Measurements from ENCODE around the gene PWP1. TPM values are rescaled to one million over a fixed set of nuclear protein-coding genes. Genes with fewer than 3 reads are reported as not detected.

Gene PWP1
- total and polyA plus RNA-seq, 10 of the 15 experiments (the other 5 are each of a cell fraction or from before 2014, with no cell fraction given) = 42.4 to 283 (median 84.6) TPM

DNA sequence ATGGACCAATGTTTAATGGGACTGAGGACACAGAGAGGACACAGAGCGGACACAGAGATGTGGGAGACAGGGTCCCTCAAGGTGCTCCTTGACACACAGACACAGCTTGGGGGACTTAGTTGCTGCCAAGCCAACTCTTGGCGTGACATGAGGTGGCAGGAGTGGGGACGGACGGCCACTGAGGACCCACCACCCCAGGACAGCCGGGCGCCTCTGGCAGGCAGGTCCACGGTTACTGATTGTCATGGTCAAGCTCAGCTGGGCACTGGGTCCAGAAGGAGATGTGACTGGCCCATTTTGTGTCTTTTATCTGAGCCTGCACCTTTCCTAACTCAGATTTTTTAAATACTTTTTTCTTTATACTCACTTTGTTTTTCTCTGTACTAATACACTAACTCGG, 15.7 kb upstream of the PWP1 start (continued):
- TF ChIP-seq, protein P1, sequence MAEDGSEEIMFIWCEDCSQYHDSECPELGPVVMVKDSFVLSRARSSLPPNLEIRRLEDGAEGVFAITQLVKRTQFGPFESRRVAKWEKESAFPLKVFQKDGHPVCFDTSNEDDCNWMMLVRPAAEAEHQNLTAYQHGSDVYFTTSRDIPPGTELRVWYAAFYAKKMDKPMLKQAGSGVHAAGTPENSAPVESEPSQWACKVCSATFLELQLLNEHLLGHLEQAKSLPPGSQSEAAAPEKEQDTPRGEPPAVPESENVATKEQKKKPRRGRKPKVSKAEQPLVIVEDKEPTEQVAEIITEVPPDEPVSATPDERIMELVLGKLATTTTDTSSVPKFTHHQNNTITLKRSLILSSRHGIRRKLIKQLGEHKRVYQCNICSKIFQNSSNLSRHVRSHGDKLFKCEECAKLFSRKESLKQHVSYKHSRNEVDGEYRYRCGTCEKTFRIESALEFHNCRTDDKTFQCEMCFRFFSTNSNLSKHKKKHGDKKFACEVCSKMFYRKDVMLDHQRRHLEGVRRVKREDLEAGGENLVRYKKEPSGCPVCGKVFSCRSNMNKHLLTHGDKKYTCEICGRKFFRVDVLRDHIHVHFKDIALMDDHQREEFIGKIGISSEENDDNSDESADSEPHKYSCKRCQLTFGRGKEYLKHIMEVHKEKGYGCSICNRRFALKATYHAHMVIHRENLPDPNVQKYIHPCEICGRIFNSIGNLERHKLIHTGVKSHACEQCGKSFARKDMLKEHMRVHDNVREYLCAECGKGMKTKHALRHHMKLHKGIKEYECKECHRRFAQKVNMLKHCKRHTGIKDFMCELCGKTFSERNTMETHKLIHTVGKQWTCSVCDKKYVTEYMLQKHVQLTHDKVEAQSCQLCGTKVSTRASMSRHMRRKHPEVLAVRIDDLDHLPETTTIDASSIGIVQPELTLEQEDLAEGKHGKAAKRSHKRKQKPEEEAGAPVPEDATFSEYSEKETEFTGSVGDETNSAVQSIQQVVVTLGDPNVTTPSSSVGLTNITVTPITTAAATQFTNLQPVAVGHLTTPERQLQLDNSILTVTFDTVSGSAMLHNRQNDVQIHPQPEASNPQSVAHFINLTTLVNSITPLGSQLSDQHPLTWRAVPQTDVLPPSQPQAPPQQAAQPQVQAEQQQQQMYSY (CRISPR knock-in tag; IDR thresholded peaks at IDR 0.05) = no peak
- no peak for TF ChIP-seq KLF5 (IDR thresholded peaks at IDR 0.05; ENCODE audit: partially characterized antibody)

DNA sequence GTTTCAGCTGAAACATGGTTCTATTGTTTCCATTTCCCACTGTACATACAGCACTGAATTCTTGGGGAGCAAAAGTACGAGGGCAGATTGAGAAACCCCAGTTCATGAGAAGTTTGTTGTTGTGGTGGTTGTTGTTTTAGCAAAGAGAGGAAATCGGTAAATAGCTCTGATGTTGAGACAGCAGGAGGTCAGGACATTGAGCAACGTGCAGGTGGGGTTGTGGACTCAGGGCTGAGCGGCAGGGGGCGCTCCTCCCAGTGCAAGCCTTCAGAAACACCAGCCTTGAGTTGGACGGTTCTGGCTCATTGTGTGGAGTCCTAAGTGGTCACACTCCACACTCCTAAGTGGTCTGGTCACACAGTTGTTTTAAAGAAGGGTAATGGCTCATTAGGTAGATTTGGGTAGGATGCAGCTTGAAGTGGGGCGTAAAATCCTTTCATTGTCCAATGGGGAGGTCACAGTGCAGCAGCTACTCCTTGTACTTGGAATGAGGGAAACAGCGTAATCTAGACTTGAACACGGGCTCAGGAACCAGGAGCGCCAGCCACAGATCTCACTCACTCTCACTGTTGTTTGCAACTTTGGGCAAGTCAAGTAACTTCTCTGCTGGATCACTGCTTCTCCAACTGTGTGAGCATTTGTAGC, 14.5 kb upstream of the PWP1 start:
- intact Hi-C loops (cut with micrococcal nuclease; ENCODE audit: unreplicated experiment) (loop anchor here (10.0 kb wide), 1 partner anchor 524 kb away; no protein-coding TSS in a partner anchor), in situ Hi-C loops (cut with MboI) (no loop called here)
- Histone ChIP-seq H3K4me3 (no peak overlapping the region), H4K20me1 (ENCODE audit: control insufficient read depth, insufficient read depth) (no peaks in the 10 kb centered on the region), H3K27ac (ENCODE audit: control insufficient read depth, insufficient read depth) (no peak overlapping the region), H3K79me2 (ENCODE audit: control insufficient read depth, insufficient read depth, low read length) (no peaks in the 10 kb centered on the region), H3K9me3 (replicated peaks; ENCODE audit: control insufficient read depth, insufficient read depth, low read length) (no peaks in the 10 kb centered on the region), H2AFZ (ENCODE audit: control insufficient read depth, low read depth, low read length) (no peak overlapping the region), H3K36me3 (ENCODE audit: control insufficient read depth in 2 of 2, insufficient read depth in 2 of 2, low read length in 1 of 2) (no peaks in the 10 kb centered on the region), H3K27me3 (replicated peaks in 1 of 2; ENCODE audit: control insufficient read depth in 2 of 2, insufficient read depth in 2 of 2, low read length in 1 of 2) (peaks cover 5% of the 10 kb centered on the region in 2 experiments; a peak in 2 of 4 replicates), H3K9ac (ENCODE audit: control insufficient read depth, insufficient read depth, low read length) (no peak overlapping the region), H3K4me1 (ENCODE audit: control insufficient read depth, insufficient read depth, low read length) (no peaks in the 10 kb centered on the region), H3K4me2 (ENCODE audit: control insufficient read depth, insufficient read depth) (no peak overlapping the region)
- POLR2A ChIA-PET = no interaction called here
- FAIRE-seq = no peak
- DNase-seq (ENCODE audit: low read depth, low spot score) = no peak
- RAD21 ChIA-PET (ENCODE audit: unreplicated experiment) = interaction anchor here (0.8 kb wide), 1 partner anchor 214 kb away, joined by 3 read pairs; no protein-coding TSS in a partner anchor
- SMC1A ChIA-PET (ENCODE audit: uncharacterized antibody, unreplicated experiment) = interaction anchor here (1.0 to 7.2 kb wide), 5 partner anchors 26 to 821 kb away, joined by 3 to 50 read pairs (median 3); no protein-coding TSS in a partner anchor
- 31% methylated on average over 10 of the region's 10 CpGs for WGBS (ENCODE audit: insufficient coverage, insufficient replicate concordance, low lambda C conversion rate, missing lambda C conversion rate)
- no TSS peak for BruUV-seq (replicated peaks)
- peak; percentile 91 for ATAC-seq
- CTCF ChIA-PET = interaction anchor here (0.6 to 10.8 kb wide), 31 partner anchors 9 to 786 kb away, joined by 3 to 170 read pairs (median 3); partner anchors contain the start of gene PWP1
- TF ChIP-seq WRNIP1 (IDR thresholded peaks at IDR 0.05; ENCODE audit: borderline replicate concordance, low read depth, low read length) (no peak), SMC3 (IDR thresholded peaks at IDR 0.05; ENCODE audit: borderline replicate concordance, low read length) (0 out of 2 replicates have a peak, but pooled peaks have one; percentile 27), SMARCA5 (IDR thresholded peaks at IDR 0.05) (peak; percentile 38; the same call in 1 of the 2 replicates), CEBPB (IDR thresholded peaks at IDR 0.05; ENCODE audit: borderline replicate concordance in 1 of 2, low read depth in 2 of 2, low read length in 2 of 2) (0 out of 4 replicates have a peak, but pooled peaks of 1 of the 2 experiments have one; percentile 43), RAD21 (IDR thresholded peaks at IDR 0.05; ENCODE audit: insufficient read depth, low read depth, low read length) (peak; percentile 10; the same call in 1 of the 2 replicates)
- TF ChIP-seq, protein P2, sequence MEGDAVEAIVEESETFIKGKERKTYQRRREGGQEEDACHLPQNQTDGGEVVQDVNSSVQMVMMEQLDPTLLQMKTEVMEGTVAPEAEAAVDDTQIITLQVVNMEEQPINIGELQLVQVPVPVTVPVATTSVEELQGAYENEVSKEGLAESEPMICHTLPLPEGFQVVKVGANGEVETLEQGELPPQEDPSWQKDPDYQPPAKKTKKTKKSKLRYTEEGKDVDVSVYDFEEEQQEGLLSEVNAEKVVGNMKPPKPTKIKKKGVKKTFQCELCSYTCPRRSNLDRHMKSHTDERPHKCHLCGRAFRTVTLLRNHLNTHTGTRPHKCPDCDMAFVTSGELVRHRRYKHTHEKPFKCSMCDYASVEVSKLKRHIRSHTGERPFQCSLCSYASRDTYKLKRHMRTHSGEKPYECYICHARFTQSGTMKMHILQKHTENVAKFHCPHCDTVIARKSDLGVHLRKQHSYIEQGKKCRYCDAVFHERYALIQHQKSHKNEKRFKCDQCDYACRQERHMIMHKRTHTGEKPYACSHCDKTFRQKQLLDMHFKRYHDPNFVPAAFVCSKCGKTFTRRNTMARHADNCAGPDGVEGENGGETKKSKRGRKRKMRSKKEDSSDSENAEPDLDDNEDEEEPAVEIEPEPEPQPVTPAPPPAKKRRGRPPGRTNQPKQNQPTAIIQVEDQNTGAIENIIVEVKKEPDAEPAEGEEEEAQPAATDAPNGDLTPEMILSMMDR (IDR thresholded peaks at IDR 0.05 in 2 of 3, conservative IDR thresholded peaks at IDR 0.05 in 1 of 3; ENCODE audit: control insufficient read depth in 2 of 3, extremely low read depth in 1 of 3, insufficient read depth in 1 of 3, low read depth in 3 of 3, low read length in 3 of 3) = peak; percentile 69 to 89 (median 84)

Measured in GM12878 (cell line).